Effector memory CD4-positive, alpha-beta T cell (primary cell): ENCODE data around the gene BRAP.
"Not testable (repeated sequence)": the region's sequence is repeated elsewhere in the genome, so short reads cannot be mapped to it uniquely, and the experiment has no call there.

Experiments
- DNase-seq, 3 donors: peaks; one replicate each; pipeline ENCODE4 v3.0.0-alpha.2; 2020
- H3K27ac ChIP-seq: 2 replicates; pipeline ENCODE4 v1.7.0; 2013; ENCODE audit warnings: mild to moderate bottlenecking, low read length, moderate library complexity; ENCODE audit not compliant: insufficient read depth, poor library complexity, severe bottlenecking
- H3K27me3 ChIP-seq: replicated peaks from 2 replicates; pipeline ENCODE4 v1.7.0; 2013; ENCODE audit warnings: mild to moderate bottlenecking, low read length; ENCODE audit not compliant: insufficient read depth, control insufficient read depth, poor library complexity, severe bottlenecking
- H3K36me3 ChIP-seq: 2 replicates; pipeline ENCODE4 v1.7.0; 2013; ENCODE audit warnings: mild to moderate bottlenecking, low read length, moderate library complexity; ENCODE audit not compliant: control insufficient read depth, insufficient read depth
- H3K4me1 ChIP-seq: 2 replicates; pipeline ENCODE4 v1.7.0; 2013; ENCODE audit warnings: low read length, mild to moderate bottlenecking; ENCODE audit not compliant: control insufficient read depth, insufficient read depth, poor library complexity, severe bottlenecking
- H3K4me3 ChIP-seq: 2 replicates; pipeline ENCODE4 v1.7.0; 2013; ENCODE audit warnings: low read length, low read depth, mild to moderate bottlenecking; ENCODE audit not compliant: insufficient read depth, poor library complexity, severe bottlenecking
- H3K9me3 ChIP-seq: 2 replicates; pipeline ENCODE4 v1.7.0; 2013; ENCODE audit warnings: mild to moderate bottlenecking, low read length, moderate library complexity; ENCODE audit not compliant: control insufficient read depth

The BRAP gene

DNA sequence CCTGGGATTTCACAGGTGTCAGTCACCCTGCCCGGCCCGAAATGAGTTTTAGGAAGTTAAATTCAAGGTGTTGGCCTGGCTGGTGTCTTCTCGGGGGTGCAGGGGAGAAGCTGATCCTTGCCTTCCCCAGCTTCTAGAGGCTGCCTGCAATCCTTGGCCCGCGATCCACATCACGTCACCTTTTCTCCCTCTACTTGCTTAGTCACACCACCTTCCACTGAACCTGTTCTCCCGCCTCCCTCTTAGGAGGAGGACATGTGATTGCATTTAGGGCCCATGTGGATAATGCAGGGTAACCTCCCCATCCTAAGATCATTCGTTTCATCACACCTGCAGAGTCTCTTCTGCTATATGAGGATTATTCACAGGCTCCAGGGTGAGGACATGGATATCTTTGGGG is 61.2 kb downstream of the BRAP start:
- DNase-seq, result no peak
- H3K4me3 ChIP-seq, result no peak overlapping the region
- H3K36me3 ChIP-seq, result no peaks in the 10 kb centered on the region
- H3K27ac ChIP-seq, result no peak overlapping the region
- H3K4me1 ChIP-seq, result no peaks in the 10 kb centered on the region
- no peaks in the 10 kb centered on the region for H3K9me3 ChIP-seq
- no peaks in the 10 kb centered on the region for H3K27me3 ChIP-seq

DNA sequence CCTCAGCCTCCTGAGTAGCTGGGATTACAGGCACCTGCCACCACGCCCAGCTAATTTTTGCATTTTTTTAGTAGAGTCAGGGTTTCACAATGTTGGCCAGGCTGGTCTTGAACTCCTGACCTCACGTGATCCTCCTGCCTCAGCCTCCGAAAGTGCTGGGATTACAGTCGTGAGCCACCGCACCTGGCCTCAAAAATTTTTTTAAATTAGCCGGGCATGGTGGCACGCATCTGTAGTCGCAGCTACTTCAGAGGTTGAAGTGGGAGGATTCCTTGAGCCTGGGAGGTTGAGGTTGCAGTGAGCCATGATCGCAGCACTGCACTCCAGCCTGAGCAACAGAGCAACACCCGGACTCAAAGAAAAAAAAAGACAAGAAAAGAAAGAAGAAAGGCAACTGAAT is 67.9 kb downstream of the BRAP start:
- not testable (repeated sequence) for H3K27me3 ChIP-seq, DNase-seq

DNA sequence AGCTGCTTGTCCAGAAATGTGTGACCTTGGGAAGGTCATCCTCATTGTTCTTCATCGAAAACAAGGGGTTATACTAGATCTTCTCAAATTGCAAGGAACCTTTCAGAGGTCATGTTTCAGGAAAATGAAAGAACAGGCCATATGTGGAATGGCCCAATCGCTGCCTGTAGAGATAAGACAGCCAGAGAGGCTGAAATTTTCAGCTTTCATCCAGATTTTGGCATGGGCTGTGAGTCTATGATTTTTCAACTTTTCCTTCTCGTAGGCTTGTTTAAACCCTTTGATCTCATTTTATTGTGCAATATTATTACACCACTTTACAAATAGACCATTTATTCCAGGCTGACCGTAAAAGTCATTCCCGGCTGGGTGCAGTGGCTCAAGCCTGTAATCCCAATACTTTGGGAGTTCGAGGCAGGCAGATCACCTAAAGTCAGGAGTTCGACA is 69.6 kb downstream of the BRAP start:
- no peak overlapping the region for H3K27ac ChIP-seq
- no peaks in the 10 kb centered on the region for H3K4me1 ChIP-seq
- H3K27me3 ChIP-seq, result no peaks in the 10 kb centered on the region
- H3K4me3 ChIP-seq, result no peak overlapping the region
- no peaks in the 10 kb centered on the region for H3K36me3 ChIP-seq
- no peaks in the 10 kb centered on the region for H3K9me3 ChIP-seq
- no peak for DNase-seq

More for the DNA sequence above, 67.9 kb downstream of the BRAP start:
- H3K9me3 ChIP-seq, H3K4me3 ChIP-seq, H3K27ac ChIP-seq, H3K36me3 ChIP-seq, H3K4me1 ChIP-seq: not testable (repeated sequence)

DNA sequence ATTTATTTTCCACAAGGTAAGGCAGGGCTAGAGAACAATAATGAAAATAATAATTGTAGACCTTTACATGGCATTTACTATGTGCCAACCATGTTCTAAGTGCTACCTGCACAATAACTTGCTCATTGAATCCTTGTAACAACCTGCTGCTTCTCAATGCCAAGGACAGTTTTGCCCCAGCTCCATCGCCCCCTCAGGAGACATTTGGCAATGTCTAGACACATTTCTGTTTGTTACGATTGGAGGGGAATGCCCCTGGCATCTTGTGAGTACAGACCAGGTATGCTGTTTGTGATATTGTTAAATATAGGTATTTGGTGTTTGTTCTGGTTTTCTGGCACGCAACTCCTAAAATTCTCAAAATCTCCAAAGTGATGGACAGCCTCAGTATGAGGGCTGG is 78.5 kb downstream of the BRAP start:
- Histone ChIP-seq H3K27me3 (no peaks in the 10 kb centered on the region), H3K9me3 (no peaks in the 10 kb centered on the region), H3K4me3 (no peak overlapping the region), H3K27ac (no peak overlapping the region), H3K4me1 (no peaks in the 10 kb centered on the region), H3K36me3 (no peaks in the 10 kb centered on the region)
- no peak for DNase-seq

DNA sequence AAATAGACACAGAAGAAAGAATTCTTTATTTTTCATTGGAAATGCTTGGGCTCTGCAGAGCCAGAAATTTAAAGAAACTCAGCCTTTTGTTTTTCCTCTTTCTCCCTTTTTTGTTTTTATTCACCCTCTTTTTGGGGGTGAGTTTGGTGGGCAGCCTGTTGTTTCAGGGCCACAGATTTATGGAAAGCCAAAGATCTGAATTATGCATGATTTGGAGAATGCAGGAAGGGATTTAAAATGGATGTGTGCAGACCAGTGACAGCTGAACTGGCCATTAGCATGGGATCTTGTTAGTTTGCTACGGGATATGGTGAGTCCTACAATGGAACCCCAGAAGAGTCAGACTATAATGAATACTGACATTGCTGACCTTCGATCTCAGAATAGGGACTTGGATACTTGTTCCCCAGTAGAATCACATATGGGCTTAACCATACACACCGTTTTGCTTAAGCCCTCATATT is 79.0 kb downstream of the BRAP start:
- H3K4me1 ChIP-seq, result no peaks in the 10 kb centered on the region
- DNase-seq, result no peak
- H3K4me3 ChIP-seq, result no peak overlapping the region

DNA sequence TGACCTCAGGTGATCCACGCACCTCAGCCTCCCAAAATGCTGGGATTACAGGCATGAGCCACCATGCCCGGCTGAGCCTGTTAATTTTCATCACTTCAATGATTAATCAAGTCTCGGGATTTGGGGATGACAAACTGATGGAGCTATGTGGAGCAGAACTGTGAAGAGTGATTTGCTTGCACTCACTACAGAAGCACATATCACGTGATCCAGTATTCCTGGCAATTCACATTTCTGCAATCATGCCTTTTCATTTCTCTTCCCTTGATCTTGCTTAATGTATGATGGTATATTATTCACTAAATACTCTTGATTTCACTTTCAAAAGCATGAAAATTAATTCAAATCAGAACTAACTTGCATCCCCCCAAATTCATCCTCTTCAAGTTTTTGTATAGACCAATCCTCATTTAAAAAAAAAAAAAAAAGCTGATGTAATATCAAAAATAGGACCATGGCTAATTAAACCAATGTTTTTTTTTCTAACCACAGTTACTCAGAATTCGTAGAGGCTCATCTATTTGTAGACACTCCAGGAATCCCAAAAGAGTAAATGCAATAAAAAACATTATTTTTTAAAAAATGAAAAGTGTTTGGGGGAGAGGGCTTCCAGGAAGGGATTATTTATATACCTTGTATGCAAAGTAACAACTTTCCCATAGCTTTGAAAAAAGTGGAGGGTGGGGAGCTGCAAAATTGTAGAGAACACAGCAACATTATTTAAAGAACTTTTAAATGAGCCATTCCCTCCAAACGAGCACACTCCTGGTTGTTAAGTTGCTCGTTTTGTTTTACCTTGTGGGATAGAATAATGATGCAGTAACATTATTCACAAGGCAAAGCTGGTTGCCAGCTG is 79.6 kb downstream of the BRAP start:
- Histone ChIP-seq H3K36me3 (no peaks in the 10 kb centered on the region), H3K4me3 (no peak overlapping the region), H3K4me1 (no peaks in the 10 kb centered on the region), H3K9me3 (no peaks in the 10 kb centered on the region), H3K27ac (no peak overlapping the region), H3K27me3 (no peaks in the 10 kb centered on the region)
- DNase-seq, result no peak

More for the DNA sequence above, 79.0 kb downstream of the BRAP start:
- Histone ChIP-seq H3K36me3 (no peaks in the 10 kb centered on the region), H3K9me3 (no peaks in the 10 kb centered on the region), H3K27me3 (no peaks in the 10 kb centered on the region), H3K27ac (no peak overlapping the region)

DNA sequence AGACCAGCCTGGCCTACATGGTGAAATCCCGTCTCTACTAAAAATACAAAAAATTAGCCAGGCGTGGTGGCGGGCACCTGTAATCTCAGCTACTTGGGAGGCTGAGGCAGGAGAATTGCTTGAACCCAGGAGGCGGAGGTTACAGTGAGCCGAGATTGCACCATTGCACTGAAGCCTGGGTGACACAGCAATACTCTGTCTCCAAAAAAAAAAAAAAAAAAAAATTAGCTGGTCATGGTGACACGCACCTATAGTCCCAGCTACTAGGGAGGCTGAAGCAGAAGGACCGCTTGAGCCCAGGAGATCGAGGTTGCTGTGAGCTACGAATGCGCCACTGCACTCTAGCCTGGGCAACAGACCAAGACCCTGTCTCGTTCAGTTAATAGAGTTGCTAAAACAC is 82.9 kb downstream of the BRAP start:
- not testable (repeated sequence) for H3K27me3 ChIP-seq, DNase-seq, H3K36me3 ChIP-seq, H3K4me1 ChIP-seq, H3K9me3 ChIP-seq, H3K4me3 ChIP-seq, H3K27ac ChIP-seq

DNA sequence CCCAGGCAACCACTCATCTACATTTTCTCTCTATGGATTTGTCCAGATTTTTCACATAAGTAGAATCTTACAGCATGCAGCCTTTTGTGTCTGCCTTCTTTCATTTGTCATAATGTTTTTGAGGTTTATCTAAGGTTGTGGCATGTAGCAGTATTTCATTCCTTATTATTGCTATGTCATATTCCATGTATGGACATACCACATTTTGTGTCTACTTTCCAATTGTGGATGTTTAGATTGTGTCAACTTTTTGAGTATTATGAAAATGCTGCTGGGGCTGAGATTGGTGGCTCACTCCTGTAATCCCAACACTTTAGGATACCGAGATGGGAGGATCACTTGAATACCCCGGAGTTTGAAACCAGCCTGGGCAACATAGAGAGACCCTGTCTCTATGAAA is 83.4 kb downstream of the BRAP start:
- DNase-seq, result no peak
- H3K4me1 ChIP-seq, result no peaks in the 10 kb centered on the region

DNA sequence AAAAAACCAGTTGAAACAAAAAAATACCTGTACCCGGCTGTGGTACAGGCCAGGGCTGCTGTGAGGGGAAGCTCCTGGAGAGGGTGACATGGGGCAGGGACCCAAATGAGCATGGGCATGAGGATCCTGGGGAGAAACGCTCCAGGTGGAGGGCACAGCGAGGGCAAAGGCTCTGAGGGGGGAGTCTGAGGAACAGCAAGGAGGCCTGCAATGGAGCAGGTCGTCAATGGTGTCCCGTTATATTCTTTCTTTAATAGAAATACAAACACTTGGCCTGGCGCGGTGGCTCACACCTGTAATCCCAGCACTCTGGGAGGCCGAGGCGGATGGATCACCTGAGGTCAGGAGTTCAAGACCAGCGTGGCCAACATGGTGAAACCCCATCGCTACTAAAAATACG is 84.8 kb downstream of the BRAP start:
- not testable (repeated sequence) for H3K9me3 ChIP-seq, H3K27ac ChIP-seq, H3K4me1 ChIP-seq, DNase-seq, H3K4me3 ChIP-seq, H3K27me3 ChIP-seq, H3K36me3 ChIP-seq

More for the DNA sequence above, 83.4 kb downstream of the BRAP start:
- Histone ChIP-seq H3K4me3 (no peak overlapping the region), H3K27me3 (no peaks in the 10 kb centered on the region), H3K27ac (no peak overlapping the region), H3K36me3 (no peaks in the 10 kb centered on the region), H3K9me3 (no peaks in the 10 kb centered on the region)

DNA sequence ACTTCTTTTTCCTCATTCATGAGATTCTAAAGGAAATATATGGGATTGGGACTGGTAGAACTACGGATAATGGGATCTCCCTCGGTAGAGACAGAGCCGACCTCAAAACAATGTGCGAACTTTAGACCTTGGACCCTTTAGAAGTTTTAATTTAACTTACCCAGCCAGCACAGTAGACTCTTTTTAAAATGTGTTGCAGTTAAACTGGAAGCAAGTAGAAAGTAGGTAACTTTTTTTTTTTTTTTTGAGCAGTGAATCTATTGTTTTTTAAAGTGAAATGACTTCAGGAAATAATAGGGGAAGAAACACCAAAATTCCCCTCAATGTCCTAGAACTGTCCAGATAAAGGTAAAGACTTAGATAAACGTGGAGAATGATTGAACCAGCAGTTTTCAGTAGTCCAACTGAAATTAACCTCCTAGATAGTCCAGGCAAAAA is 85.5 kb downstream of the BRAP start:
- Histone ChIP-seq H3K9me3 (no peaks in the 10 kb centered on the region), H3K27ac (peak overlapping the region; percentile 79), H3K36me3 (no peaks in the 10 kb centered on the region), H3K4me3 (peak overlapping the region; percentile 94), H3K4me1 (peaks cover 5% of the 10 kb centered on the region), H3K27me3 (no peaks in the 10 kb centered on the region)
- no peak for DNase-seq
